GM21528 (cell line): Measurements from ENCODE around the gene TMEM132E.

Experiments
- ATAC-seq: cut with Tn5 transposase; IDR thresholded peaks from one replicate; pipeline ENCODE4 v1.9.1; 2021; ENCODE audit warnings: mild to moderate bottlenecking, moderate library complexity; ENCODE audit not compliant: unreplicated experiment, low FRiP score

Gene TMEM132E

GRCh38 chr17:34567691-34568465 is 11.5 kb upstream of the TMEM132E start:
- no peak for ATAC-seq

DNA sequence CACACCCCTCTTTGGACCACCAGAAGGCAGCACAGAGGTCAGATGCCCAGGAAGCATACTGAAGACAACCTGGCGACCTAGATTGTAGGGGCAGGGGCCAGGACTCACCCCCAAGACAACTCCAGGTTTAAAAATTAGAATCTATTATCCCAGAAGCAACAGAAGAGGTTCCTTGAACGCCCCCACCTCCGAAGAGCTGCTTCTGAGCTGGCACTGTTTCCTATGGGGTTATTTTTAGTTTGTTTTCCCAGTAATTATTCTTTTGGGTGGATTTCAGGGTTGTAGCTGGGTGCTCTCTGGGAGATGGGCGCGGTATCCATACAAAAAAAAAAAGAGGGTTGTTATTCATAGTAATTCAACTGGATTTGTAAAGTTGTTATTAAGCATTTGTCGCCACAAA is 10.4 kb upstream of the TMEM132E start:
- ATAC-seq, result no peak

- no peak for ATAC-seq
Observed at GRCh38 chr17:34569591-34569990, 9.8 kb upstream of the TMEM132E start.

DNA sequence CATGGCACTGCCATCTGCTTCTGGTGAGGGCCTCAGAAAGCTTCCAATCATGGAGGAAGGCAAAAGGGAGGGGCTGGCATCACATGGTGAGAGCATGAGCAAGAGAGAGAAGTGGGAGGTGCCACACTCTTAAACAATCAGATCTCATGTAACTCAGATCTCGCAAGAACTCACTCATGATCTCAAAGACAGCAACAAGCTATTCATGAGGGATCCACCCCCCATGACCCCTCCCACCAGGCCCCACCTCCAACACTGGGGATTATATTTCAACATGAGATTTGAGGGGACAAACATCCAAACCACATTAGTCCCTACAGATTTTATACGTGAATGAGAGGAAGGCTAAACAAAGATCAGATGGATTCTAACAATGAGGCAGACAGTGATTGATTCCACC is 8.9 kb upstream of the TMEM132E start:
- no peak for ATAC-seq

GRCh38 chr17:34571428-34572130 is 7.8 kb upstream of the TMEM132E start:
- ATAC-seq, result no peak

- no peak for ATAC-seq
Observed at GRCh38 chr17:34572483-34572882, 6.9 kb upstream of the TMEM132E start.

GRCh38 chr17:34575182-34575581 is 4.2 kb upstream of the TMEM132E start:
- no peak for ATAC-seq

DNA sequence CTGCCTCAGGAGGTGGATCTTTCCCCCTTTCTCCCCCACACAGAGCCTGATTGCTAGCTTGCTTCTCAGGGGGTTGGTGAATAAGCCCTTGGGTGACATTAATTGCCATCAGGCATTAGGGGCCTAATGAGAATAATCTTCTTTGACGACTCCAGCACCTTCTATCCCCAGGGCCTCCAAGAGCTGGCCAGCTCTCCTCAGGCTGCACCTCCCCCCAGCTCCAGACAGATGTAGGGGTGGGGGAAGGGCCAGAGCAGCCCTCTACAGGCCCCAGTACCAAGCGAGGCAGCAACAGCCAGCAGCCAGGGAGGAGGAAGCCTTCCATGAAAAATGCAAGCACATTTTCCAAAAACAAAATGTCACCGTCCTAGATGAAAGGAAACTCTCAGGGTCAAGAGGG is 1.4 kb upstream of the TMEM132E start:
- ATAC-seq, result no peak

DNA sequence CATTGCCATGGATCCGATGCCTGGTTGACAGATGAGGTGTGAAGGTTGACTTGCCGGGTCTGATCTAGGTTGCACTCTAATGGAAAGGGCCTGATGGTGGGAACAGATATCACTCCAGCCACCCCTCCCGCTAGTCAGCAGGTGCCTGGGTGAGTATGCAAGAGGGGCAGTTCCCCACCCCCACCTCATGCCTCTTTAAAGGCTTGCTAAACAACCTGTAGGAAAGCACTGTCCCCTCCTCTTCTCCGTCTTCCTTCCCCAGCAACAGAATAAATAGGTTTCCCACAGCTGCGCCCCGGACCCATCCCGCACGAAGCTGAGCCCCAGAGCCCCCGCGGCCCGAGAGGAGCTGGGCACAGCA is 746 bp upstream of the TMEM132E start:
- no peak for ATAC-seq

GRCh38 chr17:34579979-34580684 is 750 bp downstream of the TMEM132E start:
- ATAC-seq, result no peak

DNA sequence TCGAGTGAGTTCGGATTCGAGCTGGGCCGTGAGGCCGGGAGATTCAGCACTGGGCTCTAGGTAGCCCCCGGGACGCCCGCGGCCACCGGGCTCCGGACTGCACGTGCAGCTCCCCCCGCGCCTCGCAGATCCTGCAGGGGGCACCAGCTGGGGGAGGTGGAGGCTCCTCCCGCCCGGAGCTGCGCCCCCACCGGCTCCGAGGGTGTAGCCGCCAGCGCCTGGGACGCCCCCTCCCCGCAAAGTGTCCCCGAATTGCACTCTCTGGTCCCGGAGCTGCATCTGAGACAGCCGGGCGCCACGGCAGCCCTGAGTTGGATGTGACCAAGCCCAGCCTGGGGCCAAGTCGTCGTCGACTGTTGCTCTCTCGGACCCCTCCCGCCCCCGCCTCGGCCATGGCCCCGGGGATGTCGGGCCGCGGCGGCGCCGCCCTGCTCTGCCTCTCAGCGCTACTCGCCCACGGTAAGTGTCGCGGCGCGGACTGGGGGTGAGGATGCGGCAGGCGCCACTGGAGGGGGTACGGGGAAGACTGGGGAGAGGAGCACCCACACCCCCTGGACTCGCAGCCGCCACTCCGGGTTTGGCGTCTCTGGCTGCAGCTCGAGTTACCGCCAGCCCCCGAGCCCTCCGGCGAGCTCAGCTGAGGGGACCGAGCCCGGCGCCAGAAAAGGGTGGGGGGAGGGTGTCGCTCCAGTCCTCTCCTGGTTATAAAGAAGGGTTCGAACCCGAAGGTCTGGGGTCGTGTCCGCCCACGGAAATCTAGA is 1.5 kb downstream of the TMEM132E start:
- no peak for ATAC-seq

DNA sequence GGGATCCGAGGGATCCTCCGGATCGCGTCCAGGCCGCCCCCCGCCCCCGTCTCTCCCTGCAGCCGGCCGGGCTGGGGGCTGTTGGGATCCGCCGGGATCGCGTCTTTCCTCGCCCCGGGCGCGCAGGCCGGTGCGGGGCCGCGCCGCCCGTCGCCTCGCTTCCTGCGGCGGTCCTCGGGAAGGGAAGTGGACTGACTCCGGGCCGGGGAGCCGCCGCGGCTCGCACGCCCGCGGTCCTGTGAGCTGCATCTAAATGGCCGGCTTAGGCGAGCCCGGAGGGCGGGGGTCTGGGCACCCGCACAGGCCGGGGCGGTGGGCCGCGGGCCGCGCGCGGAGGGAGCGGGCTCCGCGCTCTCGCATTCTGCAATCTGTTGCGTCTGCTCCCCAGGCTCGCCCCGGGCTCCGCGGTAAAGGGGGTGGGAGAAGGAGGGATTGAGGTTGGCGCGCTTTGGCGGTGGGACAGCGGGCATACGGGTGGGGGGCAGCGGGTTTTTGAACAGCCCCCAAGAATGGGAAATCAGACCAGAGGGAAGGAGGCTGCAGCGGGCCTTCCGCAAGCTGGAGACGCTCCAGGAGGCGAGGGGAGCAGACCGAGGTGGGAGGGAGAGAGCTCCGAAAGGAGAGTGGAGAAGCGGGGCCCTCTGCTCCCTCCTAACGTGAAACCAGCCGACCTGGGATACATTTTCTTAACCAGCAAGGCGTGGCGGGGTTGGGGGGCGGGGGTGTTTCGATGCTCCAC is 2.2 kb downstream of the TMEM132E start:
- ATAC-seq, result no peak

- no peak for ATAC-seq
Observed at GRCh38 chr17:34582185-34582900, 3.0 kb downstream of the TMEM132E start.

DNA sequence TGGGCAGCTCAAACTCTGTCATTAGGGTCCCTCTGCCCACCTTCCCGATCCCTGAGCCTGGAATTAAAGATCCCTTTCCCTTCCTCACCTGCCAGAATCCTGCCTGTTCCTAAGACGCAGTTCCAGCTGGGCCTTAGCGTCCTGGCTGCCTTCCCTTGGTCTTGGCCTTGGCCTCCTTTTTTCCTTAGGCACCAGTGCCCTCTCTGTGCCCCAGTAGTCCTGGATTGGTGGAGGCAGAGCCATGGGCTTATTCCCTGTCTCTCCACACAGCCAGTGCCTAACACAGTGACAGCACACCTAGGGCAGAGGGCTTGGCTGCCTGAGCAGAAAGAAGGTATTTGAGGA is 3.5 kb downstream of the TMEM132E start:
- no peak for ATAC-seq

DNA sequence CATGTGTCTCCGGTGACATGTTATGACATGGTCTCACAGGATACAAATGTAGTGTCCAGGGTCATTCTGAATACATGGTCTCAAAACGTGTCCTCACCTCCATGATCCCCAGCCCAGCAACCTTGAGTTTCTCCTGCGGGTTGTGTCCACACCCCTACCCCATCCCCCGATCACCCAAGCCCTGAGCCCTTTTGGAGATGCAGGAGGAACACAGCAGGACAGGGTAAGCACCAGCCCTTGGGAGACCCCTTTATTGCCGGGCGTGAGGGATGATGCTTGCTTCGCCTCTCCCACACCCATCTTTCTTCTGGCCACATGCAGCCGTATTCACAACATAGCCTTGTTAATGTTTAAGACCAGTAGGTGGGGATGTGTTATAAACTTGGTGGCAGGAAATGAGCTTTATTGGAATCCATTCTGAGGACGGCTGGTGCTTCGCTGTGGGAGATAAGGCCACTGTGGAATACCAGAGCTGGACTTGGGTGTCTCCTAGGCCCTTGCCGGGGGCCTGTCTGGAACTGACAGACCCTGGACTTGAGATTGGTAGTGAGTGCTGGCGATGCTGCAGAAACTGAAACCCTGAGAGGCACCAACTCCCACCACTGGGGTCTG is 5.5 kb downstream of the TMEM132E start:
- ATAC-seq, result no peak

GRCh38 chr17:34586346-34586846 is 7.0 kb downstream of the TMEM132E start:
- ATAC-seq, result no peak

DNA sequence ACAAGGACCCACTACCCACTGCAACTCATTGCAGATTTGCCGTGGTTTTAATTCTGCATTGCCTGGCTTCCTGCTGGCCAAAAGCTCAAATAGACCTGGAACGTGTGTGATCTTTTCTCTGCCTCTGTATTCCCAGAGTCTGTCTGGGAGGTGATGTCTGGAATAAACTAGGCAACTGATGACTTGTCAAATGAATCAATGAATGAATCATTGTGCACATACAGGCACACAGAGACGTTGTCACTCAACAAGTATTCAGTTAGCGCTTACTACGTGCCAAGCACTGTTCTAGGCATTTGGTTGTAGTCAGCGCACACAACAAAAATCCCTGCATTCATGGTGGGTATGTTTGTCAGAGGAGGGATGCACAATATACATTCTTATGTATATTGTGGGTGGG is 8.9 kb downstream of the TMEM132E start:
- no peak for ATAC-seq

DNA sequence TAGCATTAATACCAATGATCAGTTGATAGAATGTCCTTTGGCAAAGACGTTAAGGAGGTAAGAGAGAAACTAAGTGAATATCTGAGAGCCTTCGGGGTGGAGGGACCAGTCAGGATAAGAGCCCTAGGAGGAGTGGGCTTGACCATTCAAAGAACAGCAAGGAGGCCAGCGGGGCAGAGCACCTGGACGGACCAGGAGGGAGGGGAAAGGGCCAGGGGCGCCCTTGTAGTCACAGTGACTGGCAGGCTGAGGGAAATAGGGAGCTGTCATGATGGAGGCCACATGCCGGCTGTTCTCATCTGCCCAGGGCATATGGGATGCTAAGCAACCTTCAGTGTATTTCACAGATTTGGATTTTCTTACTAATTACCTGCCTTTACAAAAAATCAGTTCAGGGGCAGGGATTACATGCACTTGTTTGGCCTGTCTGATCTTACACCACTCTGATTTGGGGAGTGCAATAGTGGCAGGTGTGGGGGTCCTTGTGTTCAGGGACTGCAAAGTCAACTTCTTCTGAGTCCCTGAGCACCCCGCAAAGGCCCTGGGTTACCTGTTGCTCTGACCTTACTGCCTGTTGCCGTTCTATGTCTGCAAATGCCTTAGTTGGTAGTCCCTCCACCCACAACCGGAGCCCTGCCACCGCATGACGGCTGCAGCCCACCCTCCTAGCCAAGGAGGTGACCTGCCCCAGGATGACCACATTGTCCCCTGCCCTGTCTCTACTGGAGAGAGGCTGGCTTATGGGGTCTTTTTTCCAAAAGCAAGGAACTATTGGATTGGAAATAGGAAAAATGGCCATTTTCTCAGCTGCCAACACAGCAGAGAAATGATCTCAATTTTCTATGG is 10.0 kb downstream of the TMEM132E start:
- no peak for ATAC-seq
